GM23248 (cell line): Measurements from ENCODE around the gene CTNNA3. TPM values are rescaled to one million over a fixed set of nuclear protein-coding genes. Genes with fewer than 3 reads are reported as not detected.

Source experiments
- DNase-seq: peaks from one replicate; pipeline ENCODE4 v3.0.0-alpha.2; 2015
- H2AFZ ChIP-seq: fragments of 200-600 bp; sonication (generic); 2 replicates; pipeline ENCODE4 v1.6.1; 2016; ENCODE audit warnings: antibody characterized with exemption
- H3F3A ChIP-seq: fragments of 200-600 bp; sonication (generic); 2 replicates; pipeline ENCODE4 v1.6.1; 2016; ENCODE audit warnings: mild to moderate bottlenecking, antibody characterized with exemption, mixed run types; ENCODE audit not compliant: insufficient read depth
- H3K27ac ChIP-seq: fragments of 200-600 bp; sonication (generic); 2 replicates; pipeline ENCODE4 v1.5.1; 2016; ENCODE audit warnings: mild to moderate bottlenecking
- H3K27me3 ChIP-seq: fragments of 200-600 bp; sonication (generic); replicated peaks from 2 replicates; pipeline ENCODE4 v1.6.1; 2016; ENCODE audit warnings: mild to moderate bottlenecking; ENCODE audit not compliant: insufficient read depth
- H3K36me3 ChIP-seq: fragments of 200-600 bp; sonication (generic); 2 replicates; pipeline ENCODE4 v1.6.1; 2016; ENCODE audit warnings: low read depth, mild to moderate bottlenecking
- H3K4me1 ChIP-seq: fragments of 200-600 bp; sonication (generic); 2 replicates; pipeline ENCODE4 v1.6.1; 2016; ENCODE audit warnings: mild to moderate bottlenecking; ENCODE audit not compliant: insufficient read depth
- H3K4me2 ChIP-seq: fragments of 200-600 bp; sonication (generic); one replicate; pipeline ENCODE4 v1.6.1; 2016; ENCODE audit warnings: mild to moderate bottlenecking; ENCODE audit not compliant: unreplicated experiment
- H3K4me3 ChIP-seq: fragments of 200-600 bp; sonication (generic); 2 replicates; pipeline ENCODE4 v1.5.1; 2016; ENCODE audit warnings: mild to moderate bottlenecking
- H3K79me2 ChIP-seq: fragments of 200-600 bp; sonication (generic); 2 replicates; pipeline ENCODE4 v1.6.1; 2016; ENCODE audit warnings: mild to moderate bottlenecking; ENCODE audit not compliant: insufficient read depth
- H3K9ac ChIP-seq: fragments of 200-600 bp; sonication (generic); 2 replicates; pipeline ENCODE4 v1.6.1; 2016; ENCODE audit warnings: mild to moderate bottlenecking
- H3K9me2 ChIP-seq: fragments of 200-600 bp; sonication (generic); 2 replicates; pipeline ENCODE4 v1.6.1; 2016; ENCODE audit warnings: mixed run types, mild to moderate bottlenecking, moderate library complexity; ENCODE audit not compliant: insufficient read depth
- H3K9me3 ChIP-seq: fragments of 200-600 bp; sonication (generic); one replicate; pipeline ENCODE4 v1.6.1; 2017; ENCODE audit warnings: low read depth
- H4K20me1 ChIP-seq: fragments of 200-600 bp; sonication (generic); 2 replicates; pipeline ENCODE4 v1.6.0; 2016; ENCODE audit not compliant: insufficient read depth
- EZH2 ChIP-seq: fragments of 200-600 bp; sonication (generic); IDR thresholded peaks from 2 replicates; pipeline ENCODE4 v1.6.1; 2018; ENCODE audit warnings: antibody characterized with exemption, mild to moderate bottlenecking; ENCODE audit not compliant: insufficient read depth, poor library complexity, severe bottlenecking
- EZH2phosphoT487 ChIP-seq: fragments of 200-600 bp; sonication (generic); IDR thresholded peaks from 2 replicates; pipeline ENCODE4 v1.6.1; 2018; ENCODE audit warnings: antibody characterized with exemption, moderate library complexity, mild to moderate bottlenecking, low read depth; ENCODE audit not compliant: insufficient read depth
- WGBS, 2 experiments: methylation state at CpG; one replicate each; pipeline ENCODE4 v1.1.6; 2015 to 2017; ENCODE audit warnings: low lambda C conversion rate in 2 of 2, low coverage in 1 of 2; ENCODE audit errors: missing lambda C conversion rate in 2 of 2; 5-methylcytosine and 5-hydroxymethylcytosine counted together
- in situ Hi-C: fragments of 300-500 bp; cut with MboI; formaldehyde crosslinking; loops from 2 replicates; pipeline ENCODE4 v1.15.0; 2020
- polyA plus RNA-seq: library from polyadenylated mRNA; unstranded; fragments of >200 nt; fragmentation: Nextera tagmentation; extraction: Ambion mirVana; gene quantifications from 2 replicates; pipeline ENCODE4 v1.2.1, GENCODE V29; 2016
- total RNA-seq: library from RNA; depleted of rRNA; stranded (reverse); fragments of >200 nt; shearing (Covaris generic); gene quantifications from 2 replicates; pipeline ENCODE4 v1.2.3, GENCODE V29; 2014

Gene CTNNA3
- total and polyA plus RNA-seq, 2 experiments from 2014 or later: not detected

DNA sequence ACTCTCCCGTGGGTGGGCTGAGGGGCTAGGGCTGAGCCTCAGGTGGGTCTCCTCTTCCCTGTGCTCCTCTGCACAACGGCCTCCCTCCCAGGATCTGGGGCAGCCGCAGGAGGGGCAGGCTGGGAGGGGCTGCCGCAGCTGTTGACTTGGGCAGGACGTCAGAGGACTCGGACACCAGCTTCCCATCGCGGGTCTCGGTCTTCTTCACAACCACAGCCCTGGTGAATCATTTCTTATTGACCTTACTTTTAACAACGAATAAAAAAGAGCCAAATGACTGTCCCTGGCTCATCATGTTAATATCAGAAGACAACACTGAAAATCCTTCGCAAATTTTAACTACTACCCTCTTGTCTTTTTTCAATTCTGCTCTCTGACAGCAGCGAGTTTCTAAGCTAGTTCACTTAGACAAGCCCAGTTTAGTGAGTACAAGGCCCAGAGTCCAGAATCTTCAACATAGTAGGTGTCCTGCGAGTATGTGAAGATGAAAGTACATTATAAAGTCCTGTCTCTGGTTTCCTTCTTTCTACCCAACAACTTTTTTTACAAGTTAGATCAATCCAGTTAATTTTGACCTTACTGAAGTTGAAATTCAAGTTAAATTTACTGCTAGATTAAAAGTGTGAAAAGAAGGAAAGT is 32.4 kb downstream of the CTNNA3 start:
- no peaks in the 10 kb centered on the region for H3K79me2 ChIP-seq
- H3K36me3 ChIP-seq: no peaks in the 10 kb centered on the region
- H3K4me1 ChIP-seq: no peaks in the 10 kb centered on the region
- DNase-seq: no peak
- H3F3A ChIP-seq: no peaks in the 10 kb centered on the region
- no peaks in the 10 kb centered on the region for H3K9me3 ChIP-seq
- no peak overlapping the region for H3K4me3 ChIP-seq
- peaks cover 10% of the 10 kb centered on the region; the same call in 1 of the 2 replicates for H3K27me3 ChIP-seq
- no peak overlapping the region for H3K27ac ChIP-seq
- WGBS, 2 experiments: 31 to 36% methylated on average over 12 to 13 of the region's 13 CpGs
- no peak overlapping the region for H3K4me2 ChIP-seq
- no peak overlapping the region for H2AFZ ChIP-seq
- TF ChIP-seq EZH2 (no peak), EZH2phosphoT487 (no peak)
- H3K9ac ChIP-seq: no peak overlapping the region
- no peaks in the 10 kb centered on the region for H4K20me1 ChIP-seq
- in situ Hi-C loops: no loop called here
- no peaks in the 10 kb centered on the region for H3K9me2 ChIP-seq

DNA sequence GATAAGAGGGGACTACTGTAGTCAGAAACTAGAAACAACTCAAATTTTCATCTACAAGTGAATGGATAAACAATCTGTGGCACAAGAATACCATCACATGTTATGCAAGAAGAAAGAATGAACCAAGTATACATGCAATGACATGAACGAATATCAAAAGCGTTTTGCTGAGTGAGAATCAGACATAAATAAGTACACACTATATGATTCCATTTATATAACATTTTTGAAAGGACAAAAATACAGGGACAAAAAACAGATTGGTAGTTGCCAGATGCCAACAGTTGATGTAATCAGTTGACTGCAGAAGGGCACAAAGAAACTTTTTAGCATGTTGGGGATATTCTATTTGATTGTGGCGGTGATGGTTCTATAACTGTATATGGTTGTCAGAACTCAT is 33.6 kb downstream of the CTNNA3 start:
- Histone ChIP-seq H3K9me2 (no peaks in the 10 kb centered on the region), H3K4me1 (no peaks in the 10 kb centered on the region), H4K20me1 (no peaks in the 10 kb centered on the region), H3K27me3 (peaks cover 10% of the 10 kb centered on the region; the same call in 1 of the 2 replicates), H3K9me3 (no peaks in the 10 kb centered on the region), H3K9ac (no peak overlapping the region), H3K79me2 (no peaks in the 10 kb centered on the region), H3F3A (no peaks in the 10 kb centered on the region), H3K4me3 (no peak overlapping the region), H3K27ac (no peak overlapping the region), H3K36me3 (no peaks in the 10 kb centered on the region), H2AFZ (no peak overlapping the region), H3K4me2 (no peak overlapping the region)
- no peak for TF ChIP-seq EZH2
- TF ChIP-seq EZH2phosphoT487: no peak
- in situ Hi-C loops: no loop called here
- DNase-seq: no peak
- WGBS, 2 experiments: 57 to 58% methylated on average over 3 of the region's 3 CpGs

DNA sequence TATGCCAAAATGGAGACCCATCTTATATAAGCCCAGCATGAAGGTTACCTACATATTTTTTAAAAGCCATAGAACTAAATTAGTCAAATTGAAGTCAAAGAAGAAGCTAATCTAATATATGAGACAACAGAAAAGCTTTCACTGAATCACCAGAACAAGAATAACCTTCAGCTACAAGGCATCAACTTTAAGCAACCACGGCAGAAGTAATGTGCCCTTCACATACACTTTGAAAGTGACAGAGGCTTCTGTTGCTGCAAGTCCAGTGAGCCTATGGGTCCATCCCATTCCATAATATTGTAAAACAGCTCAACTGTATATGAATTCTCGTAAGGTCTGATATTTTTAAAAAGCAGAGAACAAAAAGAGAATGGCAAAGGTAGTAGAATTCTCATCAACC is 36.5 kb downstream of the CTNNA3 start:
- no peak for DNase-seq
- no peaks in the 10 kb centered on the region for H3K9me3 ChIP-seq

DNA sequence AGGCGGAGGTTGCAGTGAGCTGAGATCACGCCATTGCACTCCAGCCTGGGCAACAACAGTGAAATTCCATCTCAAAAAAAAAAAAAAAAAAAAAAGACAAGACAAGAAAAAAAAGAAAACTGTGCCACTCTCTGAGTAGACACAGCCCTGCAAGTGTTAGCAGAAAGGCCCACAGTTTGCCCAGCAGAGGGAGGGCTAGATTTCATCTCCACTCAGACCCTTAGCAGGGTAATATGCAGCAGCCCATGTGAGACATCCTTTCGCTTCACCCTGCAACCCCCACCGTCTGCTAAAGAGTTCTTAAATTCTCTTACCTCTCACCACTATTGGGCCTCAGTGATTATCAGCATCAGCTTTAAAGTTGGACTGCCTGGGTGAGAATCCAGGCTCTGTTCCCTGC is 38.2 kb downstream of the CTNNA3 start:
- Histone ChIP-seq H3K4me3 (no peak overlapping the region), H3K79me2 (no peaks in the 10 kb centered on the region), H3K4me1 (no peaks in the 10 kb centered on the region), H3K4me2 (no peak overlapping the region), H3K27ac (no peak overlapping the region), H3K36me3 (no peaks in the 10 kb centered on the region), H4K20me1 (no peaks in the 10 kb centered on the region), H3K9ac (no peak overlapping the region), H3K9me3 (no peaks in the 10 kb centered on the region), H3K27me3 (no peaks in the 10 kb centered on the region), H2AFZ (no peak overlapping the region), H3F3A (no peaks in the 10 kb centered on the region), H3K9me2 (no peaks in the 10 kb centered on the region)
- DNase-seq: no peak
- 36 to 43% methylated on average over 4 of the region's 4 CpGs for WGBS, 2 experiments
- TF ChIP-seq EZH2 (no peak), EZH2phosphoT487 (no peak)
- in situ Hi-C loops: no loop called here

More for the DNA sequence above, 36.5 kb downstream of the CTNNA3 start:
- no peaks in the 10 kb centered on the region for H3F3A ChIP-seq
- no peaks in the 10 kb centered on the region for H4K20me1 ChIP-seq
- no peak overlapping the region for H3K9ac ChIP-seq
- 8 to 30% methylated on average over 2 of the region's 2 CpGs for WGBS, 2 experiments
- in situ Hi-C loops: no loop called here
- H3K4me3 ChIP-seq: no peak overlapping the region
- no peak overlapping the region for H3K4me2 ChIP-seq
- H3K27me3 ChIP-seq: 0 out of 2 replicates have a peak, but pooled peaks cover 4% of the 10 kb centered on the region
- no peaks in the 10 kb centered on the region for H3K36me3 ChIP-seq
- no peaks in the 10 kb centered on the region for H3K4me1 ChIP-seq
- H3K9me2 ChIP-seq: no peaks in the 10 kb centered on the region
- TF ChIP-seq EZH2phosphoT487: no peak
- TF ChIP-seq EZH2: no peak
- no peaks in the 10 kb centered on the region for H3K79me2 ChIP-seq
- H3K27ac ChIP-seq: no peak overlapping the region
- H2AFZ ChIP-seq: no peak overlapping the region
